Chondrocyte (in vitro differentiated cells): ENCODE results near the gene TPP2. TPM values are rescaled to one million over a fixed set of nuclear protein-coding genes. Genes with fewer than 3 reads are reported as not detected.

Experiments used
- DNase-seq: peaks from one replicate; pipeline ENCODE4 v3.0.0; 2021; ENCODE audit warnings: mixed read lengths, low spot score
- H3K27ac Mint-ChIP-seq: one replicate; pipeline ENCODE4 v1.8.0; 2021; ENCODE audit warnings: mild to moderate bottlenecking, moderate library complexity, mixed read lengths; ENCODE audit not compliant: unreplicated experiment
- H3K27me3 Mint-ChIP-seq: 2 replicates; pipeline ENCODE4 v1.8.0; 2021; ENCODE audit warnings: low read depth, mixed read lengths
- H3K36me3 Mint-ChIP-seq: 2 replicates; pipeline ENCODE4 v1.8.0; 2021; ENCODE audit warnings: low read depth, mixed read lengths
- H3K4me1 Mint-ChIP-seq: 2 replicates; pipeline ENCODE4 v1.8.0; 2021; ENCODE audit warnings: low read depth, mild to moderate bottlenecking, mixed read lengths
- H3K4me3 Mint-ChIP-seq: one replicate; pipeline ENCODE4 v1.8.0; 2021; ENCODE audit warnings: mild to moderate bottlenecking, moderate library complexity, mixed read lengths; ENCODE audit not compliant: unreplicated experiment
- H3K9me3 Mint-ChIP-seq: 2 replicates; pipeline ENCODE4 v1.8.0; 2021; ENCODE audit warnings: low read depth, mixed read lengths
- total RNA-seq: library from RNA; stranded (reverse); gene quantifications from 3 replicates; pipeline ENCODE4 v1.2.1, GENCODE V29; 2021
- TF ChIP-seq, protein P1 (sequence below): fragments of 200-600 bp; sonication (generic); IDR thresholded peaks from 2 replicates; pipeline ENCODE4 v1.5.0; 2021; ENCODE audit warnings: antibody characterized with exemption, mild to moderate bottlenecking, moderate library complexity

The TPP2 gene
- total RNA-seq, 1 donor from 2014 or later = 27.8 TPM

GRCh38 chr13:102703726-102704035 is 106.9 kb downstream of the TPP2 start:
- Mint-ChIP-seq H3K9me3 (peaks cover 1% of the 10 kb centered on the region), H3K4me1 (peaks cover 70% of the 10 kb centered on the region), H3K27me3 (no peaks in the 10 kb centered on the region), H3K27ac (peak overlapping the region; percentile 82), H3K4me3 (no peak overlapping the region), H3K36me3 (no peaks in the 10 kb centered on the region)
- DNase-seq = no peak
- TF ChIP-seq, protein P1, sequence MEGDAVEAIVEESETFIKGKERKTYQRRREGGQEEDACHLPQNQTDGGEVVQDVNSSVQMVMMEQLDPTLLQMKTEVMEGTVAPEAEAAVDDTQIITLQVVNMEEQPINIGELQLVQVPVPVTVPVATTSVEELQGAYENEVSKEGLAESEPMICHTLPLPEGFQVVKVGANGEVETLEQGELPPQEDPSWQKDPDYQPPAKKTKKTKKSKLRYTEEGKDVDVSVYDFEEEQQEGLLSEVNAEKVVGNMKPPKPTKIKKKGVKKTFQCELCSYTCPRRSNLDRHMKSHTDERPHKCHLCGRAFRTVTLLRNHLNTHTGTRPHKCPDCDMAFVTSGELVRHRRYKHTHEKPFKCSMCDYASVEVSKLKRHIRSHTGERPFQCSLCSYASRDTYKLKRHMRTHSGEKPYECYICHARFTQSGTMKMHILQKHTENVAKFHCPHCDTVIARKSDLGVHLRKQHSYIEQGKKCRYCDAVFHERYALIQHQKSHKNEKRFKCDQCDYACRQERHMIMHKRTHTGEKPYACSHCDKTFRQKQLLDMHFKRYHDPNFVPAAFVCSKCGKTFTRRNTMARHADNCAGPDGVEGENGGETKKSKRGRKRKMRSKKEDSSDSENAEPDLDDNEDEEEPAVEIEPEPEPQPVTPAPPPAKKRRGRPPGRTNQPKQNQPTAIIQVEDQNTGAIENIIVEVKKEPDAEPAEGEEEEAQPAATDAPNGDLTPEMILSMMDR = no peak

DNA sequence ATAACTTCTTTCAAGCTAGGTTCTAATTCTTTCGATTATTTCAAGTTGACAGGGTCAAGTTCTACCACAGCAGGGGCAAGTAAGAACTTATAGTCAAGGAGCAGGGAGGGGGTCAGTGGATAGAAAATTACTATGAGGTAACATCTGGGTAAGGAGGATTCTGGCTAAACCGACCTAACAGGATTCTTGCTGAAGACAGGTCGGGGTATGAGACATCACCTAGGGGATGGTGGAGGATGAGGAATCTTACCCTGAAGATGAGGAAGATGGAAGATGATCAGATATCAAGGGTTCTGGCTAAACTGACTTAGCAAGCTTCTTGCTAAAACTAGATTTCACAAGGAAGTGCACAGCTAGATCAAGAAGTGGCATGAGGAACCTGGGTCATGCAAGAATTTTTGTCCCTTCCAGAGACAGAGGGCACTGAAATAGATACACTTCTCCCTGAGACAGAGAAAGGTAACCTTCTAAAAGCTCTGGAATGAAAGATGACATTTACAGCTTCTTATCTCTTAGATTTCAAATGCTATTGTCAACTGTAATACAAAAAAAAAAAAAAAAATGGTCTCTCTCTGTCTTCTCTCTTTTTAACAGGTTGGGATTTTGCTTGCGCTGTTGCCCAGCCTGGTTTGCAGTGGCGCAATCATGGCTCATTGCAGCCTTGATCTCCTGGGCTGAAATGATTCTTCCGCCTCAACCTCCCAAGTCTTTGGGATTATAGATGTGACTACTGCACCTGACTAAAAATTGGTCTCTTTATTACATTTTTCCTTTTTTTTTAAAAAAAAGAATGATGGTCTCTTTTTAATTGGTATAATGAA is 107.7 kb downstream of the TPP2 start:
- Mint-ChIP-seq H3K27me3 (no peaks in the 10 kb centered on the region), H3K27ac (peak overlapping the region; percentile 34), H3K36me3 (no peaks in the 10 kb centered on the region), H3K9me3 (no peaks in the 10 kb centered on the region), H3K4me1 (peaks cover 73% of the 10 kb centered on the region), H3K4me3 (no peak overlapping the region)
- DNase-seq = no peak
- TF ChIP-seq, protein P1 = no peak

GRCh38 chr13:102707467-102707866 is 110.7 kb downstream of the TPP2 start:
- TF ChIP-seq, protein P1 = no peak
- Mint-ChIP-seq H3K4me1 (peaks cover 52% of the 10 kb centered on the region), H3K27ac (peak overlapping the region; percentile 77), H3K36me3 (no peaks in the 10 kb centered on the region), H3K4me3 (no peak overlapping the region), H3K9me3 (no peaks in the 10 kb centered on the region), H3K27me3 (no peaks in the 10 kb centered on the region)
- no peak for DNase-seq

GRCh38 chr13:102708211-102708610 is 111.4 kb downstream of the TPP2 start:
- peak overlapping the region; percentile 61 for H3K27ac Mint-ChIP-seq
- no peaks in the 10 kb centered on the region for H3K36me3 Mint-ChIP-seq
- H3K4me3 Mint-ChIP-seq = no peak overlapping the region
- H3K4me1 Mint-ChIP-seq = peaks cover 48% of the 10 kb centered on the region
- TF ChIP-seq, protein P1 = no peak
- H3K9me3 Mint-ChIP-seq = no peaks in the 10 kb centered on the region
- no peaks in the 10 kb centered on the region for H3K27me3 Mint-ChIP-seq
- no peak for DNase-seq

- Mint-ChIP-seq H3K4me1 (peaks cover 40% of the 10 kb centered on the region), H3K27ac (no peak overlapping the region), H3K36me3 (no peaks in the 10 kb centered on the region), H3K27me3 (no peaks in the 10 kb centered on the region), H3K9me3 (no peaks in the 10 kb centered on the region), H3K4me3 (no peak overlapping the region)
- DNase-seq = no peak
- TF ChIP-seq, protein P1 = no peak
These were observed 112.2 kb downstream of the TPP2 start for GRCh38 chr13:102708991-102709390.
